Peyer's patch (tissue), 4 donors: ENCODE results near the gene DNPH1.

Source experiments
- CTCF ChIP-seq, 6 experiments: fragments of 450-650 bp in 4 of 6; fragments of 200-600 bp in 2 of 6; sonication (generic) in 1 of 6; IDR thresholded peaks; one replicate each; pipeline ENCODE4 v1.5.1; 2017 to 2019; ENCODE audit warnings: antibody characterized with exemption in 6 of 6, mild to moderate bottlenecking in 3 of 6, moderate library complexity in 1 of 6
- POLR2A ChIP-seq, 2 donors: fragments of 450-650 bp; IDR thresholded peaks; one replicate each; pipeline ENCODE4 v1.5.1; 2017; ENCODE audit warnings: antibody characterized with exemption in 2 of 2, mild to moderate bottlenecking in 2 of 2, moderate library complexity in 2 of 2

GRCh38 chr6:43223175-43223574 is 6.1 kb downstream of the DNPH1 start:
- TF ChIP-seq POLR2A (IDR thresholded peaks at IDR 0.05) (no peak), CTCF (IDR thresholded peaks at IDR 0.05) (no peak)
